PC-9 (cell line): ENCODE measurements around the gene EHD4.

ENCODE experiments used
- CTCF ChIP-seq: fragments of 200-600 bp; sonication (generic); conservative IDR thresholded peaks from 2 replicates; pipeline ENCODE4 v1.6.1; 2017; ENCODE audit warnings: mixed run types, antibody characterized with exemption, mild to moderate bottlenecking, moderate library complexity
- EZH2 ChIP-seq: fragments of 200-600 bp; sonication (generic); IDR thresholded peaks from 2 replicates; pipeline ENCODE4 v1.8.0; 2017; ENCODE audit warnings: antibody characterized with exemption, low read depth

- TF ChIP-seq CTCF (no peak), EZH2 (no peak)
Measured at GRCh38 chr15:41936649-41937567, 35.4 kb downstream of the EHD4 start.
